HL-60/S4 treated with phorbol 12-myristate 13-acetate at 8.2 ng/mL for 4 days and 3 days (cell line): ENCODE data around the gene TOB1.

ENCODE experiments used
- in situ Hi-C: fragments of 300-500 bp; cut with MboI; formaldehyde crosslinking; loops from 2 replicates; pipeline ENCODE4 v1.15.0; 2022; ENCODE audit warnings: low sequenced_read_pairs

TOB1 gene

GRCh38 chr17:50833510-50834428, 32.4 kb downstream of the TOB1 start:
- in situ Hi-C loops = no loop called here

- in situ Hi-C loops = no loop called here
Measured at GRCh38 chr17:50832864-50833381, 33.2 kb downstream of the TOB1 start.

GRCh38 chr17:50832267-50832863, 33.8 kb downstream of the TOB1 start:
- in situ Hi-C loops = no loop called here

- in situ Hi-C loops = no loop called here
Measured at GRCh38 chr17:50831471-50831928, 34.7 kb downstream of the TOB1 start.

- in situ Hi-C loops = no loop called here
Measured at GRCh38 chr17:50830994-50831393, 35.2 kb downstream of the TOB1 start.

- in situ Hi-C loops = no loop called here
Measured at GRCh38 chr17:50830352-50830751, 35.8 kb downstream of the TOB1 start.

- in situ Hi-C loops = no loop called here
Measured at GRCh38 chr17:50829332-50829731, 36.8 kb downstream of the TOB1 start.

GRCh38 chr17:50828508-50829170, 37.5 kb downstream of the TOB1 start:
- in situ Hi-C loops = no loop called here

GRCh38 chr17:50825188-50825587, 41.0 kb downstream of the TOB1 start:
- in situ Hi-C loops = no loop called here

GRCh38 chr17:50824429-50824828, 41.7 kb downstream of the TOB1 start:
- in situ Hi-C loops = no loop called here

- in situ Hi-C loops = no loop called here
Measured at GRCh38 chr17:50822550-50822949, 43.6 kb downstream of the TOB1 start.

GRCh38 chr17:50820651-50821050, 45.5 kb downstream of the TOB1 start:
- in situ Hi-C loops = no loop called here

GRCh38 chr17:50818921-50819657, 47.1 kb downstream of the TOB1 start:
- in situ Hi-C loops = no loop called here

GRCh38 chr17:50818261-50818660, 47.9 kb downstream of the TOB1 start:
- in situ Hi-C loops = no loop called here

GRCh38 chr17:50817838-50818237, 48.3 kb downstream of the TOB1 start:
- in situ Hi-C loops = no loop called here

GRCh38 chr17:50816771-50817751, 49.1 kb downstream of the TOB1 start:
- in situ Hi-C loops = no loop called here

- in situ Hi-C loops = no loop called here
Measured at GRCh38 chr17:50816271-50816670, 49.9 kb downstream of the TOB1 start.

- in situ Hi-C loops = no loop called here
Measured at GRCh38 chr17:50815400-50815799, 50.8 kb downstream of the TOB1 start.

- in situ Hi-C loops = no loop called here
Measured at GRCh38 chr17:50813583-50813982, 52.6 kb downstream of the TOB1 start.
